ENCODE measurements around the gene ZNF138.

The ZNF138 gene

DNA sequence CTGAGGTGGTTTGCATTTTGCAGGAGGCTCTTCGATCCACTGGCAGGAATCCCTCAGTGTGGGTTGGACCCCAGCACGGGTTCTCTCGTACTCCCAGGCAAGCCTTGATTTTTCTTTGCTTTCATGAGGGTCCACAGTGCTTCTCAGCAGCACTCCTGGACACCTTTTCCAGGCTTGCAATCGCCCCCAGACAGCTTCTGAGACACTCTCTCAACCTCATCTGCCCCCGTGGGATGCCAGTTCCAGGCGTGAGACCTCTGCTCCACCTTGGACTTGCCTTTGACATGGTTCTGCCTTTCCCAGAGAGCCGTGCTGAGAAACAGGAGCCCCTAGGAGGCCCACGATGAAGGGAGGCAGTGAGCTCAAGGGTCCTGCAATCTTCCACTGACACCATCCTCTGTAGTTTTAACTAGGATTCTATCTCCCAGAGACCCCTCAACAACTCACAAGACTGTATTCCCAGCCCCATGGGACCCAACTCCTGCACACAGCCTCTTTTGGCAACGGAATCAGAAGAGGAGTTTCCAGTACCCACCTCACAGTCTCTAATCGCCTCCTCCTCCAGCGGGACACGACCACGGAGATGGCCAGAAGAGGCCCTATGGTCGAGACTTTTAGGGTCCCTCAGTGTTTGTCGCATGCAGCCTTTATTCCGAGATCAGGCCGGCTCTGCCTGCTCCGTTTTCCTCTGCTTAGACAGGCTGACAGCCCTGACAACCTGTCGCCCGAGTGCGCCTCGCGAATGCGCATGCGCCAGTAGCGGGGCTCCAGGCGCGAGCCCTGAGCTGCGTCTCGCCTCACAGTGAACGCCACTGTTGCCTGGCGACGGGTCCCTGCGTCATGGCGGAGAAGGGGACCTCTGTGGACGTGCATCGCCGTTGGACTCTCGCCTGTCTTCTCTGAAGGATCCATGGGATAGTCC lies 82.8 kb downstream of the ZNF138 start:
- no peak for TF ChIP-seq CTCF (IDR thresholded peaks at IDR 0.05; ENCODE audit: extremely low read depth, missing control alignments)
- peak; percentile 29 for DNase-seq (ENCODE audit: low spot score)

- DNase-seq (ENCODE audit: low spot score), result peak; percentile 4
- TF ChIP-seq CTCF (IDR thresholded peaks at IDR 0.05; ENCODE audit: extremely low read depth, missing control alignments), result no peak
Observed at GRCh38 chr7:64877714-64878610, 83.7 kb downstream of the ZNF138 start.

DNA sequence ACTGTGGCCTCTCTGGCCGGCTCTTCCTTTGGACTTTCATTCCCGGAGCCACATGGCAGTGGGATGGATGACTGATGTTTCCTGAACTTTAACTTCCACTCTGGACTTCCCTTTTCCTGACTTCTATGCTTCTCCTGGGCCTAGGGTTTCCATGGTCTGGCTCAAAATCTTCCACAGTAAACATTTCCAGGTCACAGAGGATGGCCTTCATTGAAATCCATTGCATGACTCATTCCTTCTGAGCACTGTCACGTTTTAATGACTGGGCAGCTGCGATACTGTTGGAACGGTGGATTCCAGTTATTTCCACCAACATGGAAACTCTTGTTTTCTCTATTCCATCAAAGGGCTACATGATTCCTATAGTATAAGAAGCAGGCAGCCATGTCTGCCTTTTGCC lies 84.5 kb downstream of the ZNF138 start:
- no peak for DNase-seq (ENCODE audit: low spot score)
- TF ChIP-seq CTCF (IDR thresholded peaks at IDR 0.05; ENCODE audit: extremely low read depth, missing control alignments), result no peak

DNA sequence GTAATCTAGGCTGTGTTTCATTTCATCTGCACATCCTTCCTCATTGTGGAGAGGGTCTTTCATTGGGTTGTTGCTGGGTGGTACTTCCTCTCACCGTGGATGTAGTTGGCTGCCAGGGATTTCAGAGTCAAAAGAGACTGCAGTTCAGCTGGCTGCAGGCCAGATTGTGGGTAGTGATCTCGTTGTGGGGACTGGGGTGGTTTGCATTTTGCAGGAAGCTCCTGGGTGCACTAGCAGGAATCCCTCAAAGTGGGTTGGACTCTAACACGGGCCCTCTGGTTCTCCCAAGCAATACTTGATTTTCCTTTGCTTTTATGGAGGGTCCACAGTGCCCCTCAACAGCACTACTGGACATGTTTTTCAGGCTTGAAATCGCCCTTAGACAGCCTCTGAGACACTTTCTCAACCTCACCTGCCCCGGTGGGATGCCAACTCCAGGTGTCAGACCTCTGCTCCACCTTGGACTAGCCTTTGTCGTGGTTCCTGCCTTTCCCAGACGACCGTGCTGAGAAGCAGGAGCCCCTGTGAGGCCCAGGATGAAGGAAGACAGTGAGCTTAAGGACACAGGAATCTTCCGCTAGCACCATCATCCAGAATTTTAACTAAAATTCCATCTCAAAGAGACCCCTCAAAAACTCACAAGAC lies 85.0 kb downstream of the ZNF138 start:
- TF ChIP-seq CTCF (IDR thresholded peaks at IDR 0.05; ENCODE audit: extremely low read depth, missing control alignments), result no peak
- peak; percentile 7 for DNase-seq (ENCODE audit: low spot score)

- no peak for TF ChIP-seq CTCF (IDR thresholded peaks at IDR 0.05; ENCODE audit: extremely low read depth, missing control alignments)
- DNase-seq (ENCODE audit: low spot score), result no peak
Observed at GRCh38 chr7:64879800-64880199, 85.6 kb downstream of the ZNF138 start.

GRCh38 chr7:64880322-64881297 lies 86.4 kb downstream of the ZNF138 start:
- TF ChIP-seq CTCF (IDR thresholded peaks at IDR 0.05; ENCODE audit: extremely low read depth, missing control alignments), result no peak
- DNase-seq (ENCODE audit: low spot score), result no peak

All from GM20000 (cell line).